ENCODE results near the gene AFM.
"Not testable (repeated sequence)": the region's sequence is repeated elsewhere in the genome, so short reads cannot be mapped to it uniquely, and the experiment has no call there.

AFM gene

GRCh38 chr4:73505567-73505966, 24.0 kb downstream of the AFM start:
- no peak for DNase-seq (ENCODE audit: low spot score)

GRCh38 chr4:73507541-73507940, 26.0 kb downstream of the AFM start:
- DNase-seq (ENCODE audit: low spot score): no peak

- no peak for DNase-seq (ENCODE audit: low spot score)
These were observed 27.1 kb downstream of the AFM start for GRCh38 chr4:73508651-73509050.

- DNase-seq (ENCODE audit: low spot score): no peak
These were observed 36.8 kb downstream of the AFM start for GRCh38 chr4:73518340-73518739.

GRCh38 chr4:73520821-73521220, 39.3 kb downstream of the AFM start:
- DNase-seq (ENCODE audit: low spot score): peak; percentile 8

- no peak for DNase-seq (ENCODE audit: low spot score)
These were observed 41.6 kb downstream of the AFM start for GRCh38 chr4:73523126-73523525.

GRCh38 chr4:73525611-73526010, 44.1 kb downstream of the AFM start:
- DNase-seq (ENCODE audit: low spot score): no peak

- no peak for DNase-seq (ENCODE audit: low spot score)
These were observed 45.7 kb downstream of the AFM start for GRCh38 chr4:73527196-73527595.

GRCh38 chr4:73528171-73528570, 46.6 kb downstream of the AFM start:
- no peak for DNase-seq (ENCODE audit: low spot score)

GRCh38 chr4:73533515-73534422, 52.2 kb downstream of the AFM start:
- no peak for DNase-seq (ENCODE audit: low spot score)

- DNase-seq (ENCODE audit: low spot score): no peak
These were observed 56.6 kb downstream of the AFM start for GRCh38 chr4:73538162-73538561.

GRCh38 chr4:73539386-73539785, 57.8 kb downstream of the AFM start:
- no peak for DNase-seq (ENCODE audit: low spot score)

GRCh38 chr4:73540826-73541225, 59.3 kb downstream of the AFM start:
- no peak for DNase-seq (ENCODE audit: low spot score)

GRCh38 chr4:73541251-73541650, 59.7 kb downstream of the AFM start:
- DNase-seq (ENCODE audit: low spot score): no peak

GRCh38 chr4:73544620-73545019, 63.1 kb downstream of the AFM start:
- no peak for DNase-seq (ENCODE audit: low spot score)

GRCh38 chr4:73550865-73551264, 69.3 kb downstream of the AFM start:
- DNase-seq (ENCODE audit: low spot score): not testable (repeated sequence)
